GM21526 (cell line): ENCODE results near the gene EDARADD.
A peak's percentile ranks its signal among the peaks of the same experiment; 100 is the strongest.

Source experiments
- ATAC-seq: cut with Tn5 transposase; IDR thresholded peaks from one replicate; pipeline ENCODE4 v1.9.1; 2021; ENCODE audit warnings: moderate library complexity; ENCODE audit not compliant: unreplicated experiment, low FRiP score

Gene EDARADD

GRCh38 chr1:236391008-236391407, 3.1 kb upstream of the EDARADD start:
- ATAC-seq = no peak

GRCh38 chr1:236392182-236392581, 1.9 kb upstream of the EDARADD start:
- ATAC-seq = no peak

- peak; percentile 14 for ATAC-seq
These were observed 768 bp downstream of the EDARADD start for GRCh38 chr1:236394879-236395229.

- peak; percentile 61 for ATAC-seq
These were observed 1.3 kb downstream of the EDARADD start for GRCh38 chr1:236395230-236395946.

- no peak for ATAC-seq
These were observed 2.0 kb downstream of the EDARADD start for GRCh38 chr1:236395947-236396664.

GRCh38 chr1:236396665-236397043, 2.6 kb downstream of the EDARADD start:
- ATAC-seq = no peak

- no peak for ATAC-seq
These were observed 3.2 kb downstream of the EDARADD start for GRCh38 chr1:236397173-236397759.

GRCh38 chr1:236398538-236398937, 4.5 kb downstream of the EDARADD start:
- ATAC-seq = no peak

GRCh38 chr1:236400061-236400603, 6.0 kb downstream of the EDARADD start:
- no peak for ATAC-seq

GRCh38 chr1:236401698-236402097, 7.6 kb downstream of the EDARADD start:
- ATAC-seq = no peak

GRCh38 chr1:236403905-236404696, 10.0 kb downstream of the EDARADD start:
- no peak for ATAC-seq

- ATAC-seq = no peak
These were observed 13.0 kb downstream of the EDARADD start for GRCh38 chr1:236407059-236407458.

GRCh38 chr1:236413688-236414087, 19.6 kb downstream of the EDARADD start:
- ATAC-seq = no peak

- ATAC-seq = no peak
These were observed 22.1 kb downstream of the EDARADD start for GRCh38 chr1:236416165-236416564.

- ATAC-seq = no peak
These were observed 23.2 kb downstream of the EDARADD start for GRCh38 chr1:236417336-236417735.

GRCh38 chr1:236419502-236419901, 25.4 kb downstream of the EDARADD start:
- ATAC-seq = no peak

GRCh38 chr1:236421022-236421421, 26.9 kb downstream of the EDARADD start:
- no peak for ATAC-seq

GRCh38 chr1:236421850-236422516, 27.9 kb downstream of the EDARADD start:
- ATAC-seq = no peak

GRCh38 chr1:236422517-236422876, 28.4 kb downstream of the EDARADD start:
- no peak for ATAC-seq

GRCh38 chr1:236425031-236425663, 31.1 kb downstream of the EDARADD start:
- ATAC-seq = peak; percentile 93
